Measurements from ENCODE around the gene RSAD1.

DNA sequence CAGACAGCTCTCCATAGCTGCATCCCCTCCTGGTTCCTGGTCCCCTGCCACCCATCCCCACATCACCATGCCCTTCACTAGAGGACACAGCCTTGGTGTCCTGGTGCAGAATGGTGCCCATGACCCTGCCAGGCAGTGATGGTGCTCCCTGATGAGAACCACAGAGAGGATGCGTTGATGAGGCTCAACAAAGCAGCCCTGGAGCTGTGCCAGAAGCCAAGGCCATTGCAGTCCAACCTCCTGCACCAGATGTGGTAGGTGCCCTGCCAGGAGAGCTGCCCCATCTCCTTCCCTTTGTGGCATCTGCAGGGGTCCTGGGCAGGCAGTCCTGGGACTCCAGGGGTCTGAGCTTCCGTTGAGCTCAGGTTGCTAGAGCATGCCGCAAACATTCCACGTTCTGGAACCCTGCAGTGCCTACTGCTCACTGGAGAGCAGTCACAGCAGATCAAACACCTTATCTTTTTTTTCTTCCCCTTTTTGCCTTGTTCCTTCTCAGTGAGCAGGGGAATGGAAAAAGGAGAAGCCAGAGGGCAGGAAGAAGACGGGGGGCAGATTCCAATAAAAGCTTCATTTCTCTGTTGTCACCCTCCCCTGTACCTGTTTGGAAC lies 48.6 kb downstream of the RSAD1 start:
- no peak for TF ChIP-seq GABPA (IDR thresholded peaks at IDR 0.05; ENCODE audit: low read depth)
- TF ChIP-seq, protein P1, sequence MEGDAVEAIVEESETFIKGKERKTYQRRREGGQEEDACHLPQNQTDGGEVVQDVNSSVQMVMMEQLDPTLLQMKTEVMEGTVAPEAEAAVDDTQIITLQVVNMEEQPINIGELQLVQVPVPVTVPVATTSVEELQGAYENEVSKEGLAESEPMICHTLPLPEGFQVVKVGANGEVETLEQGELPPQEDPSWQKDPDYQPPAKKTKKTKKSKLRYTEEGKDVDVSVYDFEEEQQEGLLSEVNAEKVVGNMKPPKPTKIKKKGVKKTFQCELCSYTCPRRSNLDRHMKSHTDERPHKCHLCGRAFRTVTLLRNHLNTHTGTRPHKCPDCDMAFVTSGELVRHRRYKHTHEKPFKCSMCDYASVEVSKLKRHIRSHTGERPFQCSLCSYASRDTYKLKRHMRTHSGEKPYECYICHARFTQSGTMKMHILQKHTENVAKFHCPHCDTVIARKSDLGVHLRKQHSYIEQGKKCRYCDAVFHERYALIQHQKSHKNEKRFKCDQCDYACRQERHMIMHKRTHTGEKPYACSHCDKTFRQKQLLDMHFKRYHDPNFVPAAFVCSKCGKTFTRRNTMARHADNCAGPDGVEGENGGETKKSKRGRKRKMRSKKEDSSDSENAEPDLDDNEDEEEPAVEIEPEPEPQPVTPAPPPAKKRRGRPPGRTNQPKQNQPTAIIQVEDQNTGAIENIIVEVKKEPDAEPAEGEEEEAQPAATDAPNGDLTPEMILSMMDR (IDR thresholded peaks at IDR 0.05): no peak
- TF ChIP-seq JUND (IDR thresholded peaks at IDR 0.05): no peak
- no peak for TF ChIP-seq EP300 (IDR thresholded peaks at IDR 0.05; ENCODE audit: borderline replicate concordance in 1 of 2, low read depth in 1 of 2, low read length in 1 of 2)
- TF ChIP-seq CHD2 (IDR thresholded peaks at IDR 0.05; ENCODE audit: low read length, partially characterized antibody): no peak
- no peak for TF ChIP-seq TEAD4 (IDR thresholded peaks at IDR 0.05; ENCODE audit: borderline replicate concordance, insufficient read depth)
- TF ChIP-seq, protein P2, sequence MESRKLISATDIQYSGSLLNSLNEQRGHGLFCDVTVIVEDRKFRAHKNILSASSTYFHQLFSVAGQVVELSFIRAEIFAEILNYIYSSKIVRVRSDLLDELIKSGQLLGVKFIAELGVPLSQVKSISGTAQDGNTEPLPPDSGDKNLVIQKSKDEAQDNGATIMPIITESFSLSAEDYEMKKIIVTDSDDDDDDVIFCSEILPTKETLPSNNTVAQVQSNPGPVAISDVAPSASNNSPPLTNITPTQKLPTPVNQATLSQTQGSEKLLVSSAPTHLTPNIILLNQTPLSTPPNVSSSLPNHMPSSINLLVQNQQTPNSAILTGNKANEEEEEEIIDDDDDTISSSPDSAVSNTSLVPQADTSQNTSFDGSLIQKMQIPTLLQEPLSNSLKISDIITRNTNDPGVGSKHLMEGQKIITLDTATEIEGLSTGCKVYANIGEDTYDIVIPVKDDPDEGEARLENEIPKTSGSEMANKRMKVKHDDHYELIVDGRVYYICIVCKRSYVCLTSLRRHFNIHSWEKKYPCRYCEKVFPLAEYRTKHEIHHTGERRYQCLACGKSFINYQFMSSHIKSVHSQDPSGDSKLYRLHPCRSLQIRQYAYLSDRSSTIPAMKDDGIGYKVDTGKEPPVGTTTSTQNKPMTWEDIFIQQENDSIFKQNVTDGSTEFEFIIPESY (IDR thresholded peaks at IDR 0.05; ENCODE audit: borderline replicate concordance, low read depth): no peak
- no peak for TF ChIP-seq GATA2 (CRISPR knock-in tag; IDR thresholded peaks at IDR 0.05)
- TF ChIP-seq, protein P3, sequence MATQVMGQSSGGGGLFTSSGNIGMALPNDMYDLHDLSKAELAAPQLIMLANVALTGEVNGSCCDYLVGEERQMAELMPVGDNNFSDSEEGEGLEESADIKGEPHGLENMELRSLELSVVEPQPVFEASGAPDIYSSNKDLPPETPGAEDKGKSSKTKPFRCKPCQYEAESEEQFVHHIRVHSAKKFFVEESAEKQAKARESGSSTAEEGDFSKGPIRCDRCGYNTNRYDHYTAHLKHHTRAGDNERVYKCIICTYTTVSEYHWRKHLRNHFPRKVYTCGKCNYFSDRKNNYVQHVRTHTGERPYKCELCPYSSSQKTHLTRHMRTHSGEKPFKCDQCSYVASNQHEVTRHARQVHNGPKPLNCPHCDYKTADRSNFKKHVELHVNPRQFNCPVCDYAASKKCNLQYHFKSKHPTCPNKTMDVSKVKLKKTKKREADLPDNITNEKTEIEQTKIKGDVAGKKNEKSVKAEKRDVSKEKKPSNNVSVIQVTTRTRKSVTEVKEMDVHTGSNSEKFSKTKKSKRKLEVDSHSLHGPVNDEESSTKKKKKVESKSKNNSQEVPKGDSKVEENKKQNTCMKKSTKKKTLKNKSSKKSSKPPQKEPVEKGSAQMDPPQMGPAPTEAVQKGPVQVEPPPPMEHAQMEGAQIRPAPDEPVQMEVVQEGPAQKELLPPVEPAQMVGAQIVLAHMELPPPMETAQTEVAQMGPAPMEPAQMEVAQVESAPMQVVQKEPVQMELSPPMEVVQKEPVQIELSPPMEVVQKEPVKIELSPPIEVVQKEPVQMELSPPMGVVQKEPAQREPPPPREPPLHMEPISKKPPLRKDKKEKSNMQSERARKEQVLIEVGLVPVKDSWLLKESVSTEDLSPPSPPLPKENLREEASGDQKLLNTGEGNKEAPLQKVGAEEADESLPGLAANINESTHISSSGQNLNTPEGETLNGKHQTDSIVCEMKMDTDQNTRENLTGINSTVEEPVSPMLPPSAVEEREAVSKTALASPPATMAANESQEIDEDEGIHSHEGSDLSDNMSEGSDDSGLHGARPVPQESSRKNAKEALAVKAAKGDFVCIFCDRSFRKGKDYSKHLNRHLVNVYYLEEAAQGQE (IDR thresholded peaks at IDR 0.05; ENCODE audit: low read depth, low read length): no peak
- no peak for TF ChIP-seq TCF12 (IDR thresholded peaks at IDR 0.05)
- TF ChIP-seq MXI1 (IDR thresholded peaks at IDR 0.05; ENCODE audit: low read depth, low read length): no peak
- TF ChIP-seq RCOR1 (IDR thresholded peaks at IDR 0.05; ENCODE audit: low read length): no peak

Measured in SK-N-SH (cell line).